HG02610 (cell line): ENCODE results near the gene S100A4.

Source experiments
- ATAC-seq: cut with Tn5 transposase; IDR thresholded peaks from one replicate; pipeline ENCODE4 v1.9.1; 2021; ENCODE audit warnings: mild to moderate bottlenecking, moderate library complexity; ENCODE audit not compliant: unreplicated experiment

S100A4 gene

GRCh38 chr1:153548722-153549688 is 3.4 kb upstream of the S100A4 start, which contains the start of gene S100A3:
S100A3 (minus strand) TSS chr1:153549258; CDS start chr1:153548485, 773 bp downstream.
- ATAC-seq, result no peak

- no peak for ATAC-seq
Observed at GRCh38 chr1:153547560-153548551, 2.2 kb upstream of the S100A4 start.

- ATAC-seq, result no peak
Observed at GRCh38 chr1:153546796-153547559, 1.4 kb upstream of the S100A4 start.

GRCh38 chr1:153546371-153546770 is 765 bp upstream of the S100A4 start:
- ATAC-seq, result no peak

GRCh38 chr1:153544453-153545066 is 1.0 kb downstream of the S100A4 start:
- no peak for ATAC-seq

GRCh38 chr1:153543736-153544135 is 1.9 kb downstream of the S100A4 start:
- ATAC-seq, result no peak

- no peak for ATAC-seq
Observed at GRCh38 chr1:153542956-153543711, 2.5 kb downstream of the S100A4 start.

GRCh38 chr1:153541641-153542590 is 3.7 kb downstream of the S100A4 start:
- ATAC-seq, result no peak

GRCh38 chr1:153540394-153541361 is 4.9 kb downstream of the S100A4 start, which contains the start of gene S100A5:
S100A5 (minus strand) TSS chr1:153540934; CDS start chr1:153540191, 743 bp downstream.
- ATAC-seq, result no peak

GRCh38 chr1:153539395-153540093 is 6.1 kb downstream of the S100A4 start:
- ATAC-seq, result no peak

GRCh38 chr1:153538315-153538821 is 7.2 kb downstream of the S100A4 start:
- ATAC-seq, result no peak

GRCh38 chr1:153537376-153537730 is 8.3 kb downstream of the S100A4 start:
- ATAC-seq, result no peak

GRCh38 chr1:153536671-153537375 is 8.8 kb downstream of the S100A4 start:
- ATAC-seq, result no peak

- no peak for ATAC-seq
Observed at GRCh38 chr1:153536012-153536670, 9.5 kb downstream of the S100A4 start.
